GM19099 (cell line): ENCODE data around the gene PRDM16.

Experiments used
- POLR2A ChIP-seq: IDR thresholded peaks from 3 replicates; pipeline ENCODE4 v1.6.1; 2011; ENCODE audit warnings: low read depth; ENCODE audit not compliant: insufficient read length; ENCODE audit errors: extremely low read depth

Gene PRDM16

GRCh38 chr1:3379934-3380333, 310.9 kb downstream of the PRDM16 start:
- TF ChIP-seq POLR2A, result no peak

DNA sequence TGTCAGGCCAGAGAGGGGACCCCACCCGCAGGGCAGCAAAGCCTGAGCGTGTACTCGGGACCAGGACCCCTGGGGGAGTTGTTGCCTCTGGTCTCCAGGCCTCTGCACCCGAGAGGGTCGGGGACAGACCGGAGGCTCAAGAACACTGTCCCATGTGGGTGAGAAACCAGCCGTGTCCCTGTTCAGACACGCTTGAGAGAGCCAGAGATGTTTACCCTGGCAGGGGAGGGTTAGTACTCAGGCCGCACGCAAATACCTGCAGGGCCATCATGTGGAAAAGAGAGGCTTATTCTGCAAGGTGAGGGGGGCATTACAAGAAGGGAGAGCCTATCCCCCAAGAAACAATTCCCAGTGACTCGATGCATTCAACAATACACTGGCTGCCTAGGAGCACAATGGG, 311.5 kb downstream of the PRDM16 start:
- no peak for TF ChIP-seq POLR2A

DNA sequence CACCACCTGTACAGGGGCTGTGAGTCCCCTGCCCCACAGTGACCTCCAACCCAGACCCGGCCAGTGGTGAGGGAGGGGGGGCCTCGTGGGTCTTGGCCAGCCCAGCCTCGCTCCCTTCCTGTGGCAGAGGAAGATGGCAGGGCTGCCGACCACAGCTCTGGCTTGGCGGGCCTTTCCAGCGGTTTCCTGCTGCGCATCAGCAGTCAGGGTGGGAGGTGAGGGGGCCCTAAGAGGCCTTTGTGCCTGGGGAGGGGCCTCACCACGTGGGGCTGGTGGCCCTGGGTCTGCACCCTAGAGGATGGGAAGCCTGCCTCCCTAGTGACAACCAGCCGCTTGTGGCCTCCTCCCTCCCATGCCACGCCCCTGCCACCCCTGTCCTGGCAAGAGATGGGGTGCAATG, 312.9 kb downstream of the PRDM16 start:
- no peak for TF ChIP-seq POLR2A

GRCh38 chr1:3382326-3383057, 313.5 kb downstream of the PRDM16 start:
- TF ChIP-seq POLR2A, result no peak

- TF ChIP-seq POLR2A, result no peak
Measured at GRCh38 chr1:3383679-3384078, 314.7 kb downstream of the PRDM16 start.

- no peak for TF ChIP-seq POLR2A
Measured at GRCh38 chr1:3384407-3384806, 315.4 kb downstream of the PRDM16 start.

- no peak for TF ChIP-seq POLR2A
Measured at GRCh38 chr1:3386205-3387002, 317.4 kb downstream of the PRDM16 start.

GRCh38 chr1:3387401-3387800, 318.4 kb downstream of the PRDM16 start:
- TF ChIP-seq POLR2A, result no peak

- TF ChIP-seq POLR2A, result no peak
Measured at GRCh38 chr1:3389093-3389833, 320.3 kb downstream of the PRDM16 start.

GRCh38 chr1:3390291-3390690, 321.3 kb downstream of the PRDM16 start:
- no peak for TF ChIP-seq POLR2A

GRCh38 chr1:3391711-3392110, 322.7 kb downstream of the PRDM16 start:
- no peak for TF ChIP-seq POLR2A

DNA sequence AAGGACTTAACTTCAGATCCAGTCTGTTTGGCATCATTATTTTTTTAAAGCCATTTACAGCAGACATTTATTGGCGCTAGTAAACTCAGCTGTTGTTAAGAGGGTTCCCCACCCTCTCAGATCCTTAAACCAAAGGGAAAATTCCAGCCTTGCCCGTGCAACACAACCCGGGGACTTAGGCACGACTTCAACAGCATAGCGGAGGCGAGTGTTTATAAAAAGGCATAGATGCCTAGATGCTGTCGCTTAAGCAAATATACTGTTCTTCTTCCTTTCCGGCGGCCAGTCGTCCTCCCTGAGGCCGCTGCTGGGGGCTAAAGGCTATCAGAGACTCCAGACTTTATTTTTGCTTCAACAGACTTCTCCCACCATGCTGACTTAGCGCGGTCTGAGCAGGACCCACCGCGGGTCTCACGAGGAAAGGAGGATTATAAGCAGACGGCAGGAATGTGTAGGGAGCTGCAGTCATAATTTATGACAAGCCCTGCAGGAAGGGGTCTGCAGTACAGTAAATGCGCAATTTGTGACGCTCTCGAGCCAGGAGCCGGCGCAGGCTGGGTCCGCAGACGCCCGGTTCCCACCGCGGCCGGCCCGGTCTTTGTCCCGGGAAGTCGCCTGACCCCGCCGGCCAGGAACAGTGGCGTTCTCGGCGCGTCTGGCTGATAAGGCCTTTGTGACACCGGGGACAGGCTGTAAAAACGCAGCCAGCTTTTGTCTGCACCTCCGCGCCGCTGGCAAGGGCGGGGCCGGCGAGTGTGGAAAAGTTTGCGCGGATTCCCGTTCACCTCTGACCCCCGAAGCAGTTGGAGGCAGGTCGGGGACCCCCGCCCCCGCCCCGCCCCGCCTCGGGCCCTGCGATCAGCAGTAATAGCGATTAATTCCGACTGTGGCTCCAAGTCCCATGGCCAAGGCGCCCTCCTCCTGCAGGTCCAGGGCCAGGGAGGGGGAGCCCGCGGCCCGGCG, 324.3 kb downstream of the PRDM16 start:
- TF ChIP-seq POLR2A, result no peak

- no peak for TF ChIP-seq POLR2A
Measured at GRCh38 chr1:3393987-3394920, 325.3 kb downstream of the PRDM16 start.
